ENCODE measurements around the gene MMP2. TPM values are rescaled to one million over a fixed set of nuclear protein-coding genes. Genes with fewer than 3 reads are reported as not detected.

Gene MMP2
- total RNA-seq, 1 experiment from 2014 or later: not detected

GRCh38 chr16:55474821-55475220 lies 4.2 kb upstream of the MMP2 start:
- H3K27ac ChIP-seq (ENCODE audit: low read length): no peak overlapping the region
- H3K9me2 ChIP-seq (replicated peaks; ENCODE audit: low read length): no peaks in the 10 kb centered on the region
- no peak overlapping the region for H3K4me2 ChIP-seq (ENCODE audit: low read length)
- ATAC-seq (no peak), DNase-seq (no peak)
- H3K79me2 ChIP-seq (ENCODE audit: low read length): no peaks in the 10 kb centered on the region
- no peak overlapping the region for H2AFZ ChIP-seq (ENCODE audit: low read length)
- H3K36me3 ChIP-seq (ENCODE audit: low read depth, low read length): no peaks in the 10 kb centered on the region
- no peaks in the 10 kb centered on the region for H3K9me3 ChIP-seq (ENCODE audit: low read length)
- H3K4me3 ChIP-seq (ENCODE audit: low read length): no peak overlapping the region
- POLR2A ChIA-PET (ENCODE audit: unreplicated experiment): no interaction called here
- no peak overlapping the region for H3K9ac ChIP-seq (ENCODE audit: low read length)
- peaks cover 25% of the 10 kb centered on the region for H3K4me1 ChIP-seq (ENCODE audit: insufficient read depth, low read length)
- TF ChIP-seq EZH2phosphoT487 (IDR thresholded peaks at IDR 0.05; ENCODE audit: borderline replicate concordance, low read length) (no peak), EZH2 (IDR thresholded peaks at IDR 0.05; ENCODE audit: low read length, unreplicated experiment) (no peak), CTCF (conservative IDR thresholded peaks at IDR 0.05; ENCODE audit: low read depth, low read length) (no peak)
- CTCF ChIA-PET: no interaction called here
- no peaks in the 10 kb centered on the region for H3F3A ChIP-seq (ENCODE audit: low read length, unreplicated experiment)
- BruUV-seq (replicated peaks): no TSS peak
- no peaks in the 10 kb centered on the region for H4K20me1 ChIP-seq (ENCODE audit: low read length)
- intact Hi-C loops (cut with micrococcal nuclease): no loop called here
- H3K27me3 ChIP-seq (ENCODE audit: low read length): no peaks in the 10 kb centered on the region

- no TSS peak for BruUV-seq (replicated peaks)
- no peak overlapping the region for H2AFZ ChIP-seq (ENCODE audit: low read length)
- ChIA-PET CTCF (no interaction called here), POLR2A (ENCODE audit: unreplicated experiment) (no interaction called here)
- H3K36me3 ChIP-seq (ENCODE audit: low read depth, low read length): no peaks in the 10 kb centered on the region
- no peaks in the 10 kb centered on the region for H3K9me3 ChIP-seq (ENCODE audit: low read length)
- no peaks in the 10 kb centered on the region for H3K79me2 ChIP-seq (ENCODE audit: low read length)
- H4K20me1 ChIP-seq (ENCODE audit: low read length): no peaks in the 10 kb centered on the region
- no peak overlapping the region for H3K27ac ChIP-seq (ENCODE audit: low read length)
- no peak overlapping the region for H3K4me2 ChIP-seq (ENCODE audit: low read length)
- TF ChIP-seq EZH2phosphoT487 (IDR thresholded peaks at IDR 0.05; ENCODE audit: borderline replicate concordance, low read length): no peak
- no peak for TF ChIP-seq CTCF (conservative IDR thresholded peaks at IDR 0.05; ENCODE audit: low read depth, low read length)
- no peak for TF ChIP-seq EZH2 (IDR thresholded peaks at IDR 0.05; ENCODE audit: low read length, unreplicated experiment)
- H3K27me3 ChIP-seq (ENCODE audit: low read length): no peaks in the 10 kb centered on the region
- no peaks in the 10 kb centered on the region for H3F3A ChIP-seq (ENCODE audit: low read length, unreplicated experiment)
- peaks cover 18% of the 10 kb centered on the region for H3K4me1 ChIP-seq (ENCODE audit: insufficient read depth, low read length)
- no peak overlapping the region for H3K4me3 ChIP-seq (ENCODE audit: low read length)
- intact Hi-C loops (cut with micrococcal nuclease): no loop called here
- H3K9me2 ChIP-seq (replicated peaks; ENCODE audit: low read length): no peaks in the 10 kb centered on the region
- ATAC-seq: no peak
- H3K9ac ChIP-seq (ENCODE audit: low read length): no peak overlapping the region
- no peak for DNase-seq
These were observed 3.1 kb upstream of the MMP2 start for GRCh38 chr16:55475919-55476318.

GRCh38 chr16:55476625-55477533 lies 2.1 kb upstream of the MMP2 start:
- no peaks in the 10 kb centered on the region for H3K36me3 ChIP-seq (ENCODE audit: low read depth, low read length)
- ChIA-PET CTCF (no interaction called here), POLR2A (ENCODE audit: unreplicated experiment) (no interaction called here)
- H3K4me3 ChIP-seq (ENCODE audit: low read length): no peak overlapping the region
- H3K4me1 ChIP-seq (ENCODE audit: insufficient read depth, low read length): peaks cover 9% of the 10 kb centered on the region
- no peaks in the 10 kb centered on the region for H3K9me2 ChIP-seq (replicated peaks; ENCODE audit: low read length)
- no peak overlapping the region for H3K9ac ChIP-seq (ENCODE audit: low read length)
- no peak for ATAC-seq
- no peaks in the 10 kb centered on the region for H3K79me2 ChIP-seq (ENCODE audit: low read length)
- no peaks in the 10 kb centered on the region for H3K9me3 ChIP-seq (ENCODE audit: low read length)
- TF ChIP-seq EZH2phosphoT487 (IDR thresholded peaks at IDR 0.05; ENCODE audit: borderline replicate concordance, low read length): no peak
- TF ChIP-seq EZH2 (IDR thresholded peaks at IDR 0.05; ENCODE audit: low read length, unreplicated experiment): no peak
- TF ChIP-seq CTCF (conservative IDR thresholded peaks at IDR 0.05; ENCODE audit: low read depth, low read length): no peak
- no peaks in the 10 kb centered on the region for H3F3A ChIP-seq (ENCODE audit: low read length, unreplicated experiment)
- no peaks in the 10 kb centered on the region for H3K27me3 ChIP-seq (ENCODE audit: low read length)
- peak; percentile 12 for DNase-seq
- no peak overlapping the region for H3K27ac ChIP-seq (ENCODE audit: low read length)
- no peak overlapping the region for H3K4me2 ChIP-seq (ENCODE audit: low read length)
- intact Hi-C loops (cut with micrococcal nuclease): no loop called here
- H4K20me1 ChIP-seq (ENCODE audit: low read length): no peaks in the 10 kb centered on the region
- H2AFZ ChIP-seq (ENCODE audit: low read length): no peak overlapping the region
- BruUV-seq (replicated peaks): no TSS peak
